CD4-positive, alpha-beta T cell treated with Interleukin-2 at 100 ng/mL for 4 hours (primary cell): Measurements from ENCODE around the gene ESD.

ENCODE experiments used
- DNase-seq: peaks from one replicate; pipeline ENCODE4 v3.0.0-alpha.2; 2020; ENCODE audit warnings: low spot score

ESD gene

GRCh38 chr13:46745706-46746105, 51.3 kb downstream of the ESD start:
- DNase-seq, result no peak

DNA sequence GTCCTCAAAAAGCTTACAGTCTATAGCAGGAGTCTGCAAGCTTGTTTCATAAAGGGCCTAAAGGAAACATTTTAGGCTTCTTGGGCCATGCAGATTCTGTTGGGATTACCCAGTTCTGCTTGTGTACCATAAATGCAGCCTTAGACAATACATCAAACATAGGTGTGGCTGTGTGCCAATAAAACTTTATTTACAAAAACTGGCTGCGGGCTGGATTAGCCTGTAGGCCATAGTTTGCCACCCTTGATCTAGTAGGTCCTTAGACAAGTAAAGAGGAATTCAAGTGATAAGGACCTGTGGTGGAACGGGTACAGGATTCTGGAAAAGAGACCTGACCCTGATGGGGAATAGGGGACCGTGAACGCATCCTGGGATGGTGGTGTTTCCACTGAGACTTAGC, 51.9 kb downstream of the ESD start:
- no peak for DNase-seq

- no peak for DNase-seq
Observed at GRCh38 chr13:46743191-46743590, 53.8 kb downstream of the ESD start.

- DNase-seq, result no peak
Observed at GRCh38 chr13:46739447-46740098, 57.4 kb downstream of the ESD start.

DNA sequence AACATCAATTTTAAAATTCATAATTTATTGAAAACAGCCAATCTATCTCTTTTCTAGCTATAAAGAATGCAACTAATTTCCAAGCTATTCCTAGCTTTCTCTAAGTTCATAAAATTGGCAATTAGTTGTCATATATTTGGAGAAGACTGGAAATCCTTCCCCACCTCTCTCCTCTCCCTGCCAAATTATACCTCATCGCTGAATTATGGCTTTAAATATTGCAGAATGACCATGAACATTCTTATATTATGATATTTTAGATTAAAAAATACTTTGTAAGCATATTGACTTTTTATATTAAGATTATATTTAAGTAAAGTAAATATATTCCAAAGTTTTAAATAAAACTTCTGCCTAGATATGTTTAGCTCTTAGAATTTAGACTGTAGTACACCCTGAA, 58.2 kb downstream of the ESD start:
- DNase-seq, result no peak

DNA sequence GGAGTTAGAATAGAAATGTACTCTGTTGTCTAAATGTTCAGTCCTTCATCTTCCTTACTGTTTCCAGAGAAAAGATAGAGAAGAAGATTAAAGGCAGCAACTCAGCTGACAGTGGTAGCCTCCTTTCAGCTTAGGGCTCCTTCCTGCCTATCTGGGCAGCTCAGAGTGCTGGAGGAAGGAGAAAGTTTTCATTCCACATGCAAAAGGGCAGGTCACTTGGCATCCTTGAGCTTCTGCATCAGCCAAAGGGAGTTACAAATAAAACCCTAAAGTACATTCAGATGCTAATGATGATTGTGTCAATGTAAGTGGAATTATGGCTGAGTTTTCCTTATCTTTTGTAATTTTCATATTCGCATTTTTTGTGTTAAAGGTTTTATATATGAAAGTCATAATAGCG, 58.9 kb downstream of the ESD start:
- DNase-seq, result no peak

GRCh38 chr13:46736541-46737310, 60.2 kb downstream of the ESD start:
- DNase-seq, result no peak

DNA sequence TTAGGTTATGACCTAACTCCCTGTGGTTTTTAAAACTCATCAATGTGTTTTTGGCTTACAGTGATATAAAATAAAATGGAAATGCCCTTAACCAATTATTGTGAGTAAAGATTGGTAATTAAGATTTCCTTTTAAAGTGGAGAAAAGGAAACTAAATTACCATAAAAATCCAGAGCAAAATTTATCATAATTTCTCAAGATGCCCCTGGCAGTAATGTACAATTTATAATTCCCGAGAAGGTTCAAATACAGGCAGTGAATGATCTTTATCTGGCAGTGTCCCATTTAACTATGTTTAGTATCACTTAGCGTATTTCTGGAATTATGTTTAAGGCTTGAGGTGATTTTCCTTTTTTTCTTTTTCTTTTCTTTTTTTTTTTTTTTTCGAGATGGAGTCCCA, 61.5 kb downstream of the ESD start:
- no peak for DNase-seq

DNA sequence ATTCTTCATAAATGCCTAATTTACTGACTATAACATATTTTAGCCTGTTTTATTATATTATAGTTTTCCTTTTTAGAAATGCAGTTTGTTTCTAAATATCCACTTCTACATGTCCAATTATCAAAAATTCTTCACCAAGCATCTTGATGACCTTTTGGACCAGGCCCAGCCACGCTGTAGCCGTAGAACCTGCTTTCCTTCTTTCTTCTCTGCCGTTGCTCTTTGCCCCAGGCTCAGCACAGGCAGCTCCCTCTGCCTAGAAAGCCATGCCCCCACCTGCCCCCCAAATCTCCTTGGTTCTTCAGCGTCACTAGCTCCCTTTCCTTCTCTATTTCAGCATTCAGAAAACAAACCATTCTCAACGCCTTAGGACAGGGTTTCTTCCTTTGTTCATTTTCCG, 65.4 kb downstream of the ESD start:
- DNase-seq, result no peak

DNA sequence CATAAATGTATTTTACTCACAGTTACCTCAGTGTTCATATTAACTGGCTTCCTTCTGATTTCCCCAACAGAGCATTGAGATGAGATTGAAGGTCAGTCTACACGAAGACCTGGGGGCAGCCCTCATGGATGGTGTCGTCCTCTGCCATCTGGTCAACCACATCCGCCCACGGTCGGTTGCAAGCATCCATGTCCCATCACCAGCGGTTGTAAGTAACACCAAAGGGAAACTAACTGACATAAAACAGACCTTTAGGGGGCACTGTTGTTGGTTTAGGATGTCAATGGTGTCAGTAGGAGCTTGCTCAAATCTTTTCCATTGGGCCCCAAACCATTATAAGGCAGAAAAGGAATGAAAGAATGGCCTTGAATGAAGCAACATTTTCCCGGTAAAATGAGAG, 68.2 kb downstream of the ESD start:
- peak; percentile 13 for DNase-seq

GRCh38 chr13:46726347-46726746, 70.6 kb downstream of the ESD start:
- DNase-seq, result peak; percentile 3
